Panc1 (cell line): ENCODE results near the gene ASB5. TPM values are rescaled to one million over a fixed set of nuclear protein-coding genes. Genes with fewer than 3 reads are reported as not detected.

Experiments
- ATAC-seq: fragments of 200-7000 bp; cut with Tn5 transposase; 2 replicates; pipeline ENCODE4 v1.9.1; 2020; ENCODE audit warnings: mild to moderate bottlenecking, moderate library complexity
- BruUV-seq: library from RNA; stranded (reverse); fragments of 400-500 nt; replicated peaks from 2 replicates; lab custom pipeline; 2021; lab: Mats Ljungman, UMichigan
- CTCF ChIA-PET: fragments of 300-600 bp; sonication (Branson Sonifier 250); formaldehyde crosslinking; loops from one replicate; lab custom pipeline; 2022; ENCODE audit warnings: antibody characterized with exemption; lab: Charles Lee
- POLR2A ChIA-PET: fragments of 300-600 bp; sonication (Branson Sonifier 250); formaldehyde crosslinking; loops from one replicate; lab custom pipeline; 2022; ENCODE audit warnings: antibody characterized with exemption; lab: Charles Lee
- DNase-seq: peaks from one replicate; pipeline ENCODE4 v3.0.0-alpha.2; 2010; ENCODE audit warnings: low read depth, low spot score
- H3K27ac ChIP-seq: 2 replicates; pipeline ENCODE4 v1.5.1; 2011; ENCODE audit warnings: mild to moderate bottlenecking, low read length, inconsistent platforms
- H3K27me3 ChIP-seq: fragments of 200-500 bp; sonication (Bioruptor generic); 2 replicates; pipeline ENCODE4 v1.6.0; 2014; ENCODE audit warnings: low read length, inconsistent platforms; ENCODE audit not compliant: control insufficient read depth, insufficient read depth
- H3K36me3 ChIP-seq: fragments of 200-500 bp; sonication (Bioruptor generic); 2 replicates; pipeline ENCODE4 v1.5.1; 2014; ENCODE audit warnings: inconsistent platforms, mild to moderate bottlenecking, low read length, moderate library complexity; ENCODE audit not compliant: control insufficient read depth, insufficient read depth
- H3K4me1 ChIP-seq: 2 replicates; pipeline ENCODE4 v1.5.1; 2011; ENCODE audit warnings: inconsistent platforms, mild to moderate bottlenecking, low read length, moderate library complexity; ENCODE audit not compliant: control insufficient read depth, insufficient read depth
- H3K4me3 ChIP-seq, 2 experiments: 2 replicates each; pipeline ENCODE4 v1.5.1; 2011 to 2012; ENCODE audit warnings: low read depth in 2 of 2, low read length in 2 of 2, mild to moderate bottlenecking in 2 of 2, inconsistent platforms in 1 of 2, moderate library complexity in 1 of 2
- H3K9me3 ChIP-seq: fragments of 200-500 bp; sonication (Bioruptor generic); 2 replicates; pipeline ENCODE4 v1.5.1; 2014; ENCODE audit warnings: low read depth, mild to moderate bottlenecking, inconsistent platforms, low read length, moderate library complexity; ENCODE audit not compliant: control insufficient read depth, insufficient read depth
- POLR2AphosphoS5 ChIP-seq: IDR thresholded peaks from 2 replicates; pipeline ENCODE4 v1.6.1; 2012; ENCODE audit warnings: mild to moderate bottlenecking, low read depth, low read length, moderate library complexity
- SIN3A ChIP-seq: IDR thresholded peaks from 2 replicates; pipeline ENCODE4 v1.6.1; 2012; ENCODE audit warnings: low read depth, mild to moderate bottlenecking, low read length, moderate library complexity, borderline replicate concordance; ENCODE audit not compliant: insufficient read depth
- TCF7L2 ChIP-seq: IDR thresholded peaks from 2 replicates; pipeline ENCODE4 v1.6.1; 2011; ENCODE audit warnings: mild to moderate bottlenecking, low read depth, low read length, inconsistent platforms
- in situ Hi-C: cut with HindIII; loops from 2 replicates; pipeline ENCODE4 v1.10.0; 2016; ENCODE audit warnings: low sequenced_read_pairs, low pct_unique_long_range_greater_than_20kb
- intact Hi-C: fragments of 100-400 bp; cut with micrococcal nuclease; formaldehyde crosslinking; loops from one replicate; pipeline ENCODE4 v1.10.0; 2022; ENCODE audit not compliant: unreplicated experiment
- total RNA-seq: library from RNA; stranded (reverse); gene quantifications from one replicate; pipeline ENCODE4 v1.2.1, GENCODE V29; 2021; ENCODE audit not compliant: unreplicated experiment
- TF ChIP-seq, protein P1 (sequence below), 2 experiments: IDR thresholded peaks; 2 replicates each; pipeline ENCODE4 v1.6.1; 2011 to 2012; ENCODE audit warnings: low read depth in 2 of 2, control low read depth in 1 of 2, low read length in 1 of 2, mild to moderate bottlenecking in 1 of 2, moderate library complexity in 1 of 2; ENCODE audit not compliant: insufficient read depth in 1 of 2
- TF ChIP-seq, protein P2 (sequence below): fragments of 450-650 bp; IDR thresholded peaks from 2 replicates; pipeline ENCODE4 v1.5.1; 2017; ENCODE audit warnings: mild to moderate bottlenecking

ASB5 gene
- total RNA-seq, 1 experiment from 2014 or later = not detected

DNA sequence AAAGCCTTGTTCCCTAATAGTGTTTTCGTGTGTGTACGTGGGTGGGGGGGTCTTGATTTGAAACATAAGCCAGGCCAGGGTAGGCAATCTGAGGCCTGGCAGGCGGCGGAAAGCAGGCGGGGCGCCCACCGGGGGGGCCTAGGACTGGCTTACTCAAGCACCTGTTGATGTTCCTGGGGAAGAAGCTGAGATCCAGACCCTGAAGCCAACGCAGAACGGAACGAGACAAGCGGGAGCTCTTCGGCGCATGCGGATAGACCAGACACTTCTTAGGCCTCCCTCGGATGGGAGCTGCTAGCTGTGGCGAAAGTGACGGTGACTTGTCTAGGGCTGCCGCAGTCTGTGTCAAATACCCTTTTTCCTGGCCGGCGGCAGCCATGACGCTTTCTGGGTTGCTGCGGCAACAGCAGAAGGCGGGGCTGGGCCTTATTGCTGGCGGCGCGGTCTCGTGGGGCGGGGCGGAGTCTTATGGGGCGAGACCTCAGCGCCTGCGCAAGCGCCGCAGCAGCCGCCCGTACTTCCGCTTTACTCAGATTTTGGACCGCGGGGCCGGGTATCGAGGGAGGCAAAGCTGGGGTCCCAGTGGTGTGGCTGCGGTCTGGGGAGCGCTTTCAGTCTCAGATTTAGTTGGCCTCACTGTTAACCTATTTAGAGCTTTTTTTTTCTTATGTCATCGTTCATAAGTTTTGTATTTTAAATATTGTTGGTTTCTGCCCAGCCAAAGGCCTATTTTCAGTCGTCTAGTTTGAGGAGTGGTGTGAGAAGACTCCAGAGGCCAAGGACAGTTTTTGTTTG is 73.6 kb downstream of the ASB5 start, which contains the start of gene SPATA4:
TSS of gene SPATA4 (minus strand) at position 402 of the 795 bp plus-strand sequence. CDS start at position 379, 23 bp downstream.
- Histone ChIP-seq H3K4me1 (no peaks in the 10 kb centered on the region), H3K4me3 (peak within 1 kb of the TSS; percentile 64 to 78), H3K27ac (peak within 1 kb of the TSS; percentile 85), H3K9me3 (no peaks in the 10 kb centered on the region), H3K36me3 (no peaks in the 10 kb centered on the region), H3K27me3 (no peaks in the 10 kb centered on the region)
- DNase-seq (peak; percentile 57), ATAC-seq (peak; percentile 98)
- CTCF ChIA-PET = interaction anchor here (0.6 kb wide), 1 partner anchor 111 kb away, joined by 3 read pairs; no protein-coding TSS in a partner anchor
- in situ Hi-C loops = no loop called here
- no TSS peak for BruUV-seq
- intact Hi-C loops = no loop called here
- POLR2A ChIA-PET = no interaction called here
- peak; percentile 97 for TF ChIP-seq SIN3A
- 0 out of 2 replicates have a peak, but pooled peaks have one; percentile 63 for TF ChIP-seq POLR2AphosphoS5
- no peak for TF ChIP-seq TCF7L2

DNA sequence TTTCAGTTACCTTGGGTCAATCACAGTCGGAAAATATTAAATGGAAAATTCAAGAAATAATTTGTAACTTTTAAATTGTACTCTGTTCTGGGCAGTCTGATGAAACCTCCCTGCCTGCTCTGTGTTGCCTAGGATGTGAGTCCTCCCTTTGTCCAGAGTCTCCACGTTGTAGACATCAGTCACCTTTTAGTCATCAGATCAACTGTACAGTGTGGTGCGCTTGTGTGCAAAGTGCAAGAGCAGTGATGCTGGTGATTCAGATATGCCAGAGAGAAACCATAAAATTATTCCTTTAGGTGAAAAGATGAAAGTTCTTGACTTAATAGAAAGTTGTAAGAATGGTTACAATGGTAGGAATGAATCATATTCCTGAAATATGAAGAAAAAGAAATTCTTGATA is 75.1 kb downstream of the ASB5 start:
- in situ Hi-C loops = no loop called here
- Histone ChIP-seq H3K9me3 (no peaks in the 10 kb centered on the region), H3K4me3 (no peak overlapping the region), H3K36me3 (no peaks in the 10 kb centered on the region), H3K27ac (no peak overlapping the region), H3K4me1 (no peaks in the 10 kb centered on the region), H3K27me3 (no peaks in the 10 kb centered on the region)
- ChIA-PET POLR2A (no interaction called here), CTCF (no interaction called here)
- no TSS peak for BruUV-seq
- DNase-seq (peak; percentile 69), ATAC-seq (no peak)
- intact Hi-C loops = no loop called here
- TF ChIP-seq TCF7L2 (no peak), POLR2AphosphoS5 (no peak), SIN3A (no peak)
- TF ChIP-seq, protein P1, sequence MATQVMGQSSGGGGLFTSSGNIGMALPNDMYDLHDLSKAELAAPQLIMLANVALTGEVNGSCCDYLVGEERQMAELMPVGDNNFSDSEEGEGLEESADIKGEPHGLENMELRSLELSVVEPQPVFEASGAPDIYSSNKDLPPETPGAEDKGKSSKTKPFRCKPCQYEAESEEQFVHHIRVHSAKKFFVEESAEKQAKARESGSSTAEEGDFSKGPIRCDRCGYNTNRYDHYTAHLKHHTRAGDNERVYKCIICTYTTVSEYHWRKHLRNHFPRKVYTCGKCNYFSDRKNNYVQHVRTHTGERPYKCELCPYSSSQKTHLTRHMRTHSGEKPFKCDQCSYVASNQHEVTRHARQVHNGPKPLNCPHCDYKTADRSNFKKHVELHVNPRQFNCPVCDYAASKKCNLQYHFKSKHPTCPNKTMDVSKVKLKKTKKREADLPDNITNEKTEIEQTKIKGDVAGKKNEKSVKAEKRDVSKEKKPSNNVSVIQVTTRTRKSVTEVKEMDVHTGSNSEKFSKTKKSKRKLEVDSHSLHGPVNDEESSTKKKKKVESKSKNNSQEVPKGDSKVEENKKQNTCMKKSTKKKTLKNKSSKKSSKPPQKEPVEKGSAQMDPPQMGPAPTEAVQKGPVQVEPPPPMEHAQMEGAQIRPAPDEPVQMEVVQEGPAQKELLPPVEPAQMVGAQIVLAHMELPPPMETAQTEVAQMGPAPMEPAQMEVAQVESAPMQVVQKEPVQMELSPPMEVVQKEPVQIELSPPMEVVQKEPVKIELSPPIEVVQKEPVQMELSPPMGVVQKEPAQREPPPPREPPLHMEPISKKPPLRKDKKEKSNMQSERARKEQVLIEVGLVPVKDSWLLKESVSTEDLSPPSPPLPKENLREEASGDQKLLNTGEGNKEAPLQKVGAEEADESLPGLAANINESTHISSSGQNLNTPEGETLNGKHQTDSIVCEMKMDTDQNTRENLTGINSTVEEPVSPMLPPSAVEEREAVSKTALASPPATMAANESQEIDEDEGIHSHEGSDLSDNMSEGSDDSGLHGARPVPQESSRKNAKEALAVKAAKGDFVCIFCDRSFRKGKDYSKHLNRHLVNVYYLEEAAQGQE (IDR thresholded peaks at IDR 0.05; ENCODE audit: insufficient read depth in 1 of 2, low read depth in 2 of 2, low read length in 1 of 2) = no peak
- TF ChIP-seq, protein P2, sequence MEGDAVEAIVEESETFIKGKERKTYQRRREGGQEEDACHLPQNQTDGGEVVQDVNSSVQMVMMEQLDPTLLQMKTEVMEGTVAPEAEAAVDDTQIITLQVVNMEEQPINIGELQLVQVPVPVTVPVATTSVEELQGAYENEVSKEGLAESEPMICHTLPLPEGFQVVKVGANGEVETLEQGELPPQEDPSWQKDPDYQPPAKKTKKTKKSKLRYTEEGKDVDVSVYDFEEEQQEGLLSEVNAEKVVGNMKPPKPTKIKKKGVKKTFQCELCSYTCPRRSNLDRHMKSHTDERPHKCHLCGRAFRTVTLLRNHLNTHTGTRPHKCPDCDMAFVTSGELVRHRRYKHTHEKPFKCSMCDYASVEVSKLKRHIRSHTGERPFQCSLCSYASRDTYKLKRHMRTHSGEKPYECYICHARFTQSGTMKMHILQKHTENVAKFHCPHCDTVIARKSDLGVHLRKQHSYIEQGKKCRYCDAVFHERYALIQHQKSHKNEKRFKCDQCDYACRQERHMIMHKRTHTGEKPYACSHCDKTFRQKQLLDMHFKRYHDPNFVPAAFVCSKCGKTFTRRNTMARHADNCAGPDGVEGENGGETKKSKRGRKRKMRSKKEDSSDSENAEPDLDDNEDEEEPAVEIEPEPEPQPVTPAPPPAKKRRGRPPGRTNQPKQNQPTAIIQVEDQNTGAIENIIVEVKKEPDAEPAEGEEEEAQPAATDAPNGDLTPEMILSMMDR = no peak

DNA sequence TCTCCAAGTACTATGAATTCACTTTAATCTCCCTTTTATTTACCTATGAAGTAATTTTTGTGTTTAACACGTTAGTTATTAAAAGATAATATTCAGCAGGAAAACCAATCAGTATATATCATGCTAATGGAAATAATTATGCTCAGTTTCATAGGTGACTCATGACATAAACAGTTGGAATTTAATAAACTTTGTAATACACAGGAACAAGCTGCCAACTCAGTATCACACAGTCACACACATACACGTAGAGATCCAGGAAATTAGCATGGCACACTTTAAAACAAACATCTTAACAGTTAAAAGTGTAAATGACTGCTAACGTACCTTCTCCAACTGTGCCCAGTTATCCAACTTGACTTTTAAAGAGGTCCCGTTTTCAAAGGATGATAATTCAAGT is 75.9 kb downstream of the ASB5 start:
- BruUV-seq = no TSS peak
- in situ Hi-C loops = no loop called here

More for the DNA sequence above, 75.9 kb downstream of the ASB5 start:
- DNase-seq = peak; percentile 42
- H3K9me3 ChIP-seq = no peaks in the 10 kb centered on the region
- intact Hi-C loops = no loop called here
- TF ChIP-seq POLR2AphosphoS5 (no peak), SIN3A (no peak), TCF7L2 (no peak)
- TF ChIP-seq, protein P1 (IDR thresholded peaks at IDR 0.05; ENCODE audit: insufficient read depth in 1 of 2, low read depth in 2 of 2, low read length in 1 of 2) = no peak
- H3K36me3 ChIP-seq = no peaks in the 10 kb centered on the region
- ChIA-PET POLR2A (no interaction called here), CTCF (no interaction called here)
- no peaks in the 10 kb centered on the region for H3K27me3 ChIP-seq
- H3K27ac ChIP-seq = no peak overlapping the region
- ATAC-seq = no peak
- no peak overlapping the region for H3K4me3 ChIP-seq
- H3K4me1 ChIP-seq = no peaks in the 10 kb centered on the region
